Endothelial cell of umbilical vein (primary cell): ENCODE measurements around the gene CYP4F3.
"Not testable (repeated sequence)": the region's sequence is repeated elsewhere in the genome, so short reads cannot be mapped to it uniquely, and the experiment has no call there.

ENCODE experiments used
- JUN ChIP-seq: IDR thresholded peaks from 2 replicates; pipeline ENCODE4 v1.6.1; 2011; ENCODE audit warnings: borderline replicate concordance, low read depth; ENCODE audit not compliant: insufficient read length, insufficient read depth
- MYC ChIP-seq: IDR thresholded peaks from one replicate; pipeline ENCODE4 v1.6.1; 2011; ENCODE audit warnings: mild to moderate bottlenecking, low read depth, low read length
- TF ChIP-seq, protein P1 (sequence below), 2 donors: IDR thresholded peaks; 1 replicate in 1 of 2; 2 replicates in 1 of 2; pipeline ENCODE4 v1.5.1; 2011; ENCODE audit warnings: low read length in 2 of 2, mild to moderate bottlenecking in 2 of 2, moderate library complexity in 2 of 2, control low read depth in 1 of 2, inconsistent platforms in 1 of 2, low read depth in 1 of 2; ENCODE audit not compliant: insufficient read depth in 1 of 2; ENCODE audit errors: extremely low read depth in 1 of 2

DNA sequence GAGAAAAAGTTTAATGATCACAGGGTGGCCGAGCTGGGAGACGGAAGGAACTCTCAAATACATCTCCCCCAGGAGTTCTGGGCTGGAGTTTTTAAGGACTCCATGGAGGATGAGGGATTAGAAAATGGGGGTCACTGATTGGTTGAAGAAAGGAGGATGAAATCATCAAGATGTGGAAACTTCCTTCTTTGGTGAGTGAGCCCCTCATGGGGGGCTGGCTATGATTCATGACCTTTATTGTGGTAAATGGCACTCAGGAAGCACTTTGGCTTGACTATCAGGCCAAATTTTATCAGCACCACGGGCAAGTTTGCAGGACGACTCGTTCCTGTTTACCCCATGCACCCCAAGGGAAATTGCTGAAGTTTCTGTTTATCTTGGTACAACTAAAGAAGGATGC lies 48.2 kb upstream of the CYP4F3 start:
- TF ChIP-seq MYC, JUN: not testable (repeated sequence)
- TF ChIP-seq, protein P1, sequence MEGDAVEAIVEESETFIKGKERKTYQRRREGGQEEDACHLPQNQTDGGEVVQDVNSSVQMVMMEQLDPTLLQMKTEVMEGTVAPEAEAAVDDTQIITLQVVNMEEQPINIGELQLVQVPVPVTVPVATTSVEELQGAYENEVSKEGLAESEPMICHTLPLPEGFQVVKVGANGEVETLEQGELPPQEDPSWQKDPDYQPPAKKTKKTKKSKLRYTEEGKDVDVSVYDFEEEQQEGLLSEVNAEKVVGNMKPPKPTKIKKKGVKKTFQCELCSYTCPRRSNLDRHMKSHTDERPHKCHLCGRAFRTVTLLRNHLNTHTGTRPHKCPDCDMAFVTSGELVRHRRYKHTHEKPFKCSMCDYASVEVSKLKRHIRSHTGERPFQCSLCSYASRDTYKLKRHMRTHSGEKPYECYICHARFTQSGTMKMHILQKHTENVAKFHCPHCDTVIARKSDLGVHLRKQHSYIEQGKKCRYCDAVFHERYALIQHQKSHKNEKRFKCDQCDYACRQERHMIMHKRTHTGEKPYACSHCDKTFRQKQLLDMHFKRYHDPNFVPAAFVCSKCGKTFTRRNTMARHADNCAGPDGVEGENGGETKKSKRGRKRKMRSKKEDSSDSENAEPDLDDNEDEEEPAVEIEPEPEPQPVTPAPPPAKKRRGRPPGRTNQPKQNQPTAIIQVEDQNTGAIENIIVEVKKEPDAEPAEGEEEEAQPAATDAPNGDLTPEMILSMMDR (IDR thresholded peaks at IDR 0.05; ENCODE audit: extremely low read depth in 1 of 2, insufficient read depth in 1 of 2, low read depth in 1 of 2, low read length in 2 of 2) = not testable (repeated sequence)
